Muscle of leg (tissue), 16 donors: ENCODE data around the gene ASB16. TPM values are rescaled to one million over a fixed set of nuclear protein-coding genes. Genes with fewer than 3 reads are reported as not detected.
A peak's percentile ranks its signal among the peaks of the same experiment; 100 is the strongest.

Experiments
- DNase-seq: peaks from one replicate; pipeline ENCODE4 v3.0.0; 2013
- H3K27ac ChIP-seq: one replicate; pipeline ENCODE4 v1.5.1; 2013; ENCODE audit warnings: mild to moderate bottlenecking, low read length, control low read depth
- H3K27me3 ChIP-seq: one replicate; pipeline ENCODE4 v1.6.1; 2013; ENCODE audit warnings: low read length; ENCODE audit not compliant: control insufficient read depth, insufficient read depth
- H3K36me3 ChIP-seq: one replicate; pipeline ENCODE4 v1.6.1; 2013; ENCODE audit warnings: low read length; ENCODE audit not compliant: control insufficient read depth, insufficient read depth
- H3K4me1 ChIP-seq: one replicate; pipeline ENCODE4 v1.6.1; 2013; ENCODE audit warnings: low read length; ENCODE audit not compliant: control insufficient read depth, insufficient read depth
- H3K4me3 ChIP-seq: one replicate; pipeline ENCODE4 v1.5.1; 2013; ENCODE audit warnings: low read length, control low read depth
- H3K9me3 ChIP-seq: replicated peaks from 2 replicates; pipeline ENCODE4 v1.6.1; 2013; ENCODE audit warnings: low read depth, low read length; ENCODE audit not compliant: control insufficient read depth
- WGBS: methylation state at CpG from one replicate; pipeline ENCODE4 v1.1.5; 2013; ENCODE audit warnings: missing lambda C conversion rate; ENCODE audit not compliant: insufficient coverage; 5-methylcytosine and 5-hydroxymethylcytosine counted together
- long read RNA-seq, 11 donors: transcript quantifications; one replicate each; lab custom pipeline, GENCODE V29; 2026
- polyA plus RNA-seq, 8 donors: library from polyadenylated mRNA; unstranded; fragments of 120-200 nt; gene quantifications; one replicate each; pipeline versions ENCODE4 v1.2.1 to v1.2.3, GENCODE V29; 2013; ENCODE audit warnings: inconsistent platforms in 1 of 8, low replicate concordance in 1 of 8; ENCODE audit not compliant: insufficient read length in 8 of 8, insufficient read depth in 1 of 8
- total RNA-seq: library from RNA; stranded (reverse); fragments of 120-200 nt; gene quantifications from one replicate; pipeline ENCODE4 v1.2.4, GENCODE V29; 2013

Gene ASB16, protein sequence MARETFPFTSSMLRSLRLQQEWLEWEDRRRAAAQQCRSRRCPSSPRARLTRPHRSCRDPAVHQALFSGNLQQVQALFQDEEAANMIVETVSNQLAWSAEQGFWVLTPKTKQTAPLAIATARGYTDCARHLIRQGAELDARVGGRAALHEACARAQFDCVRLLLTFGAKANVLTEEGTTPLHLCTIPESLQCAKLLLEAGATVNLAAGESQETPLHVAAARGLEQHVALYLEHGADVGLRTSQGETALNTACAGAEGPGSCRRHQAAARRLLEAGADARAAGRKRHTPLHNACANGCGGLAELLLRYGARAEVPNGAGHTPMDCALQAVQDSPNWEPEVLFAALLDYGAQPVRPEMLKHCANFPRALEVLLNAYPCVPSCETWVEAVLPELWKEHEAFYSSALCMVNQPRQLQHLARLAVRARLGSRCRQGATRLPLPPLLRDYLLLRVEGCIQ
- total RNA-seq = 3.3 TPM
- polyA plus RNA-seq = 10 to 100 TPM in 6 of 8 donors, 1 to 10 TPM in 2; 7.7 to 17.9 (median 12.3) TPM
- long read RNA-seq, donor 1 = 0 reads
- long read RNA-seq, donor 2 = 0 reads
- long read RNA-seq, donor 3, partial matches to known transcripts = 0 of 1 reads
- long read RNA-seq, donor 3, other reads (novel, unspliced or antisense) = 0 of 1 reads
- long read RNA-seq, donor 4 = 0 reads
- long read RNA-seq, donor 5, transcript ASB16-201 (5 exons, 2,139 nt) = major isoform, 6 of 20 reads
- long read RNA-seq, donor 5, partial matches to known transcripts = 13 of 20 reads
- long read RNA-seq, donor 5, other reads (novel, unspliced or antisense) = 0 of 20 reads
- long read RNA-seq, donor 6 = 0 reads
- long read RNA-seq, donor 7, partial matches to known transcripts = 0 of 1 reads
- long read RNA-seq, donor 7, other reads (novel, unspliced or antisense) = 0 of 1 reads
- long read RNA-seq, donor 8 = 0 reads
- long read RNA-seq, donor 9 = 0 reads
- long read RNA-seq, donor 10 = 0 reads
- long read RNA-seq, donor 11 = 0 reads

GRCh38 chr17:44170499-44171201, at the start of gene ASB16:
ASB16 (plus strand) TSS chr17:44170704; CDS start chr17:44170790, 86 bp downstream.
- DNase-seq = peak; percentile 69
- peak within 1 kb of the TSS; percentile 93 for H3K27ac ChIP-seq
- H3K4me3 ChIP-seq = peak within 1 kb of the TSS; percentile 48
- 29% methylated on average over 17 of the region's 21 CpGs for WGBS
- no peaks in the 10 kb centered on the region for H3K9me3 ChIP-seq
- peaks cover 25% of the 10 kb centered on the region for H3K4me1 ChIP-seq
- peaks cover 5% of the 10 kb centered on the region for H3K27me3 ChIP-seq
- no peaks in the 10 kb centered on the region for H3K36me3 ChIP-seq

- H3K4me3 ChIP-seq = no peak overlapping the region
- WGBS = no CpG with 5 or more reads among the region's 9 CpGs
- no peaks in the 10 kb centered on the region for H3K27me3 ChIP-seq
- peaks cover 40% of the 10 kb centered on the region for H3K4me1 ChIP-seq
- peaks cover 27% of the 10 kb centered on the region for H3K36me3 ChIP-seq
- DNase-seq = no peak
- H3K27ac ChIP-seq = no peak overlapping the region
- no peaks in the 10 kb centered on the region for H3K9me3 ChIP-seq
Measured at GRCh38 chr17:44120851-44121605, 49.5 kb upstream of the ASB16 start.

DNA sequence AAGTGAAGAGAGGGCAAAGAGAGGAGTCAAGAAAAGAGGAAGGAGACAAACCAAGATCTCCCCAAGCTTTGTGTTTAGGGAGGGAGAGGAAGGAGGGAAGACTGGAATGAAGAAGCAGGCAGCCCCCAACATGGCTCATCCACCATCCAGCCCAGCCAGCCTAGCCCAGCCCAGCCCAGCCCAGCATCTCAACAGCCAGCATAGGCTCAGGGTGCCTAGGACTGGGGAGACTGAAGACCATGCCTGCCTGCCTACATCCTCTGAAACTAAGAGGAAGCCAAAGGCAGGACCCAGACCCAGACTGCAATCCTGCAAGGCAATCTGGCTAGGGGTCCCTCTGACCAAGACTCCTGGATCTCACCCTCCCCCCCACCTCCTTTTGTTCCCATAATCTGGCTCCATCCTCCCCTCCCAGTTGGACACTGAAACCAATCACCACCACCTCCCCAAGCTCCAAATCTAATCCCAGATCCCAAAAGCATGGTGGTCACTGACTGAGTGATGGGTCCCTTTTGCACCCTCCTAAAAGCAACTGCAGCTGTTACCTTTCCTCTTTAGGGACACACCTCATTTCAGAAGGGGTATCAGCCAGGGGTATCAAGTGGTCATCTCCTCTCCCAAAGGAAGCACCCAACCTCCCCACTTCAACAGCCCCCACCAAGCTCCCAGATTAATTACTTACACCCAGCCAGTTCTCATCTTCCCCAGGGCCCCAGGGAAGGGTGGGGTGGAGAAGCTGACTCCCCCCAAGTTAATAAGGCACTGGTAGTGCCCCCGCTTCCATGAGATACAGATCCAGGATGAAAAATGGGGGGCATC, 48.3 kb upstream of the ASB16 start:
- Histone ChIP-seq H3K36me3 (peaks cover 16% of the 10 kb centered on the region), H3K27ac (no peak overlapping the region), H3K9me3 (no peaks in the 10 kb centered on the region), H3K4me3 (peak overlapping the region; percentile 85), H3K4me1 (peaks cover 38% of the 10 kb centered on the region), H3K27me3 (no peaks in the 10 kb centered on the region)
- no CpG with 5 or more reads among the region's 1 CpG for WGBS
- no peak for DNase-seq

- peaks cover 11% of the 10 kb centered on the region for H3K36me3 ChIP-seq
- no peak for DNase-seq
- H3K27ac ChIP-seq = peak overlapping the region; percentile 47
- WGBS = 1% methylated on average over 28 of the region's 32 CpGs
- H3K4me1 ChIP-seq = peaks cover 38% of the 10 kb centered on the region
- H3K4me3 ChIP-seq = peak overlapping the region; percentile 85
- no peaks in the 10 kb centered on the region for H3K27me3 ChIP-seq
- H3K9me3 ChIP-seq = no peaks in the 10 kb centered on the region
Measured at GRCh38 chr17:44122816-44123355, 47.6 kb upstream of the ASB16 start.

GRCh38 chr17:44123356-44124117, 47.0 kb upstream of the ASB16 start, which contains the start of gene HDAC5:
HDAC5 (minus strand) TSS chr17:44123641; CDS start chr17:44117515, 6,126 bp downstream.
- under 1% methylated on average over 44 of the region's 78 CpGs for WGBS

DNA sequence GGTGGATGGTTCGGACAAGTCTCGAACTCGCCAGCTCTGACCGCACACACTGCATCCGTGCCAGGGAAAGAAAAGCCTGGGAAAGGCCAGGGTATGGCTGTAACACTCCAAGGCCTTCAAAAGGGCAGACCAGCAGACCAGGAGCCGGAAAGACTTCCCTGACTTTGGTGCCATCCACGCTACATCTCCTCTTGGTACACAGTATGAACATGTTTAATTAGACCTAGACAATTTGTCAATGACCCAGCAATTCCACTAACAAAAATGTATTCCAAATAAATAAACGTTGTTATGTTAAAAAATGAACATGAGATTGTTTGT, 46.4 kb upstream of the ASB16 start:
- H3K27ac ChIP-seq = peak overlapping the region; percentile 95
- WGBS = 0% methylated on average over 5 of the region's 8 CpGs
- H3K4me3 ChIP-seq = peak overlapping the region; percentile 66
- H3K4me1 ChIP-seq = peaks cover 32% of the 10 kb centered on the region
- peaks cover 8% of the 10 kb centered on the region for H3K36me3 ChIP-seq
- DNase-seq = no peak
- no peaks in the 10 kb centered on the region for H3K27me3 ChIP-seq
- H3K9me3 ChIP-seq = no peaks in the 10 kb centered on the region

More at GRCh38 chr17:44123356-44124117, 47.0 kb upstream of the ASB16 start, which contains the start of gene HDAC5:
- Histone ChIP-seq H3K27ac (peak within 1 kb of the TSS; percentile 95), H3K27me3 (no peaks in the 10 kb centered on the region), H3K4me1 (peaks cover 38% of the 10 kb centered on the region), H3K4me3 (peak within 1 kb of the TSS; percentile 85), H3K36me3 (peaks cover 8% of the 10 kb centered on the region), H3K9me3 (no peaks in the 10 kb centered on the region)
- peak; percentile 98 for DNase-seq

DNA sequence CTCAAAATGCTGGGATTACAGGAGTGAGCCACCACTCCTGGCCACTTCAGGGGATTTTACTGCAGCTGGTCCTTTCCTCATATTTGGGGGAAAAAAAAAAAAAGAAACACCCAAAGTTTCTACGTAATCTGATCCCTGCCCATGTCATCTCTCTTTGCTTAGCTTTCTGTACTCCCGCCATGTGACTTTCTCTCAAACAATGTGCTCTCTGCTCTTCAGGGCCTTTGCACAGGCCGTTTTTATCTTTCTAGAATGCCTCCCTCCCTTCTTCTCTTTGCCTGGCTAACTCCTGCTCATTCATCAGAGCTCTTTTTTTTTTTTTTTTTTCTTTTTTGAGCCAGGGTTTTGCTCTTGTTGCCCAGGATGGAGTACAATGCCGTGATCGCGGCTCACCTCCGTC, 42.1 kb upstream of the ASB16 start:
- H3K9me3 ChIP-seq = no peaks in the 10 kb centered on the region
- no peaks in the 10 kb centered on the region for H3K36me3 ChIP-seq
- no peak overlapping the region for H3K27ac ChIP-seq
- H3K4me3 ChIP-seq = no peak overlapping the region
- 73% methylated on average over 2 of the region's 7 CpGs for WGBS
- peaks cover 6% of the 10 kb centered on the region for H3K4me1 ChIP-seq
- H3K27me3 ChIP-seq = no peaks in the 10 kb centered on the region
- DNase-seq = no peak

- Histone ChIP-seq H3K4me3 (no peak overlapping the region), H3K27ac (no peak overlapping the region), H3K27me3 (no peaks in the 10 kb centered on the region), H3K36me3 (no peaks in the 10 kb centered on the region), H3K9me3 (no peaks in the 10 kb centered on the region), H3K4me1 (no peaks in the 10 kb centered on the region)
- DNase-seq = no peak
- 69% methylated on average over 4 of the region's 5 CpGs for WGBS
Measured at GRCh38 chr17:44130693-44131349, 39.7 kb upstream of the ASB16 start.
